22Rv1 (cell line): ENCODE measurements around the gene SMARCA4.

Source experiments
- H3K27ac ChIP-seq: fragments of 450-650 bp; 2 replicates; pipeline ENCODE4 v1.5.1; 2017
- CTCF ChIP-seq: fragments of 450-650 bp; IDR thresholded peaks from 2 replicates; pipeline ENCODE4 v1.5.1; 2017; ENCODE audit warnings: mild to moderate bottlenecking
- ZFX ChIP-seq: fragments of 450-650 bp; IDR thresholded peaks from 2 replicates; pipeline ENCODE4 v1.6.1; 2017; ENCODE audit warnings: antibody characterized with exemption, borderline replicate concordance

The SMARCA4 gene

GRCh38 chr19:11041966-11042627 is 81.3 kb downstream of the SMARCA4 start:
- no peak overlapping the region for H3K27ac ChIP-seq
- TF ChIP-seq ZFX, result no peak
- no peak for TF ChIP-seq CTCF

- TF ChIP-seq ZFX, result no peak
- no peak overlapping the region for H3K27ac ChIP-seq
Observed at GRCh38 chr19:11044431-11044830, 83.6 kb downstream of the SMARCA4 start.

DNA sequence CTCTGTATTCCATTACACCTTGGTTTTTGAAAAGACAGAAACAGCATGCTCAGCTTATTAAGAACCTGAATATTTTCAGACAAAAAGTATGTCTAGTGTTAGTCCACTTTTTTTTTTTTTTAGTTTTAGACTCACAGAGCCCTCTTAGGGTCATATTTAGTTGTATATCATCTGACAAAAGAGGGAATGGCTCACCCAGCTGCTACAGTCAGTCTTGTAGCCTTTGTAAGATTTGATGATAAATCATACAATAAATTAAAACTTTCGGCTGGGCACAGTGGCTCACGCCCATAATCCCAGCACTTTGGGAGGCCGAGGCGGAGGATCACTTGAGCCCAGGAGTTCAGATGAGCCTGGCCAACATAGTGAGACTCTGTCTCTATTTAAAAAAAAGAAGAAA is 84.7 kb downstream of the SMARCA4 start:
- TF ChIP-seq ZFX (no peak), CTCF (no peak)
- H3K27ac ChIP-seq, result no peak overlapping the region

GRCh38 chr19:11046605-11047354 is 86.0 kb downstream of the SMARCA4 start:
- TF ChIP-seq ZFX, result no peak
- TF ChIP-seq CTCF, result no peak
- no peak overlapping the region for H3K27ac ChIP-seq

DNA sequence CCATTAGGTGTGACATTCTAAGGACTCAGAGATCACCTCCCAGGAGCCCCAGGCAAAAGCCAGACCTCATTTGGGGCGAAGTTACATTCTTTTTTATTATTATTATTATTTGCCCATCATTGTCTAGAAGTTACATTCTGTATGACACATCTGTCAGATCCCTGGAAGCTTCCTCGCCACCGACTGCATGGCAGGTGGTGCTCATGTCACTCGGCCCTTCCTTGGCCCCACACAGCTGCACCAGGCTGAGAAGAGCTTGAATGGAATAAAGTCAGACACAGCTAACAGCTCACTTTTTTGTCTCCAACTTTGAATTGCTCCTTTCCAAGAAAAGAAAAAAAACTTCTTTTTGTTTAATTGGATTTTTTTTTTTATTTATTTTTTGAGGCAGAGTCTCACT is 87.0 kb downstream of the SMARCA4 start:
- TF ChIP-seq ZFX (no peak), CTCF (no peak)
- no peak overlapping the region for H3K27ac ChIP-seq

DNA sequence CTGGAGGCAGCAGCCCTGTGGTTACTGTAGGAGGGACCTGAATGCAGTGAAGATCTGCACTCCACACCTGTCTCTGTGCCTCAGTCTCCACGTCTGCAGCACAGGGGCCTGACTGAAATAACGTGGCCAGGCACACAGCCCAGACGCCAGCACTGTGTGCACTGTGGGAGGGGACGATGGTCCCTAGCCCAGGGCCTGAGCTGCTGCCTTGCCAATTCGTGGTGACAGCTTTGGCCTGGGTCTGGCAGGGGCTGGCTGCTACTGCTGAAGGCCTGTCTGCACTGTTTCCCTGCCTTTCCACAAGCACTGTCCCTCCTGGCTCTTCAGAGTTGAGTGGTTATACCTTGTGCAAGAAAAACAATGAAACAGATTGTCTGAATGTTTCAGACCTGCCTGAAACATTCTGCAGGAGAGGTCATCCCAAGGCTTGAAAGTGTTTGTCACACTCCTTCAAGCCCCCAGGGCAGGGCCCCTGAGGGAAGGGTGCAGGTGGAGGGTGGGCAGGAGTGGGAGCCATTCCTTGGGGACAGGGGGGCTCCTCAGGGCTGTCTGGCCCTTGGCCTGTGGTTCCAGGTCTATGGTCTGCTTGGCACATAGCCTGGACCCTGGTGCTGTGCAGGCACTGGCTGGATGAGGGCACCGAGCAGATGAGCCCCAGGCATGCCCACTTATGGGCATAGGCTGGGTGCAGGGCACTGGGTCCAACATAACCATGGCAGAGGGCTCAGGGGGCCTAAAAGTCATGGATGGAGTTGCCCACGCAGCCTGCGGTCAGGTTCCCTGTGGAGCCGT is 89.7 kb downstream of the SMARCA4 start:
- no peak overlapping the region for H3K27ac ChIP-seq
- TF ChIP-seq ZFX (no peak), CTCF (no peak)

- H3K27ac ChIP-seq, result no peak overlapping the region
- no peak for TF ChIP-seq CTCF
- TF ChIP-seq ZFX, result no peak
Observed at GRCh38 chr19:11053817-11054195, 93.0 kb downstream of the SMARCA4 start.
